ELR (cell line): ENCODE measurements around the gene IMPDH2.
A peak's percentile ranks its signal among the peaks of the same experiment; 100 is the strongest.

Source experiments
- DNase-seq: peaks from one replicate; pipeline ENCODE4 v3.0.0-alpha.2; 2015; ENCODE audit warnings: low read depth

IMPDH2 gene

DNA sequence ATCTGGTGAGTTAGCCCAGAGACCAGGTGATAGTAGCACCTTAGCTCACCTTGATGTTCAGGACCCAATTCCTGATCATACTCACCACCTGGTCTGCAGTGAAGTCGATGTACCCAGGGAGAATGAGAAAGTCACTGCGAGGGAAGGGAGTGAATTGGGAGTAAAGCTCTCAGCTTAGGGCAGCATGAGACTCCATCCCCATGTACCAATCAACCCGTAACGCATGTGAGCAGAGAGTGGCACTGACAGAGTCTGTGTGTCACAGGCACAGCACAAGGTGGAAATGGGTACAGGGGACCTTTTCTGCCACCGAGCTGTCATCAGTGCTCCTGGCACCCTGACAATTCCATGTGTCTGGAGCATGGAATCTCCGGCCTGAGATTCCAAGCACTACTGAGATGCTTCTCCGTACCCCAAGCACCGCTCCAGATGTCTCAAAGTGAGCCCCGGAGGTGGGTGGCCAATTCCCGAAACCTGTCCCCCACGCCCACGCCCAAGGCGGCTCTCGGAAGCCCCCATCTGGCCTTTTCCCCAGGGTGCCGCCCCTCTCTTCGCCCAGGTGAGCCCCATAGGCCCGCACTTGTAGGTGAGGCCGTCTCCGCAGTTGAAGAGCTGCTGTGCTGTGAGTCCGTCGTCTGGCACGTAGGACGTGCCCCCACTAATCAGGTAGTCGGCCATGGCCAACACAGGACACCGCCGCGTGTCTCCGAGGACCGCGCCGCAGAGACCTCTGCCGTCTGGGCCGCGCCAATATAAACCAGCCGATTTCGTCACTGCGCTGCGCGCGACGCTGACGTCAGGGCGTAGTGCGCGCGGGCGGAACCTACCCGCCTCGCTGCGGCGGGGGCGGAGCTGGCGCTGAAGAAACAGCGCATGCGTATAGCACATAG is at the start of gene IMPDH2:
IMPDH2 (minus strand) TSS at position 726 of the 890 bp plus-strand sequence; CDS start at position 678, 48 bp downstream.
- peak; percentile 93 for DNase-seq

DNA sequence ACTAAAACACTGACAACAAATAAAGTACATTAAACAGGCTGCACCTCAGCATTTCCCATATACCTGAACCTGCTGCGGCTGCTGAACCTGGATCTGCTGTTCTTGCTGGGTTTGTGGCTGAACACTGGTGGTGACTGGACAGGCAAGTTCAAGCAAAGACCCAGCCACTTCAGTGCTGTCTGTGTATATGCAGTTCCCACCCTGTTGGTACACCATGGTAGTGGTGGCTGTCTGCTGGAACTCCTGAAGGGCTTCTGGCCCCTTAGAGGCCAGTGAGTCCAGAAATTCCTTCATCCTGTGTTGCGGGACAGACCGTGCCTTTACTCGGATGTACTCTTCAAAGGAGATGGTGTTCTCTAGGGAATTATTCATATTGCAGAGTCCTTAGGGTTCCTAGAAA is 47.4 kb upstream of the IMPDH2 start:
- no peak for DNase-seq

DNA sequence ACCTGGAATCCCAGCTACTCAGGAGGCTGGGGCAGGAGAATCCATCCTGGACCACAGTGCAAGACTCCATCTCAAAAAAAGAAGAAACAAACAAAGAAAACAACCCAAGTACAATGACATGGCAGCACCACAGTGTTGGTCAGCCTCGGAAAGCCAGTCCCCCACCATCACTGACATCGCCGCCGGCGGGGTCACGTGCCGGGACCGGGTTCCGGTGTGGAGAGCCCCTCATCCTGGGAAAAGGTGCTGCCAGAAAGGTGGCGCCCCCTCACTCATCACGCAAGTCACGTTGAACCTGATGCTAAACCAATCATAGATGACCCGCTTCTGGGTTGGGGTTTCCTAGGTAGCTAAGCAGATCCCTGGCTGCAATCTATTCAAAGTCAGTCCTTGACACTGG is 46.9 kb upstream of the IMPDH2 start:
- DNase-seq = no peak

DNA sequence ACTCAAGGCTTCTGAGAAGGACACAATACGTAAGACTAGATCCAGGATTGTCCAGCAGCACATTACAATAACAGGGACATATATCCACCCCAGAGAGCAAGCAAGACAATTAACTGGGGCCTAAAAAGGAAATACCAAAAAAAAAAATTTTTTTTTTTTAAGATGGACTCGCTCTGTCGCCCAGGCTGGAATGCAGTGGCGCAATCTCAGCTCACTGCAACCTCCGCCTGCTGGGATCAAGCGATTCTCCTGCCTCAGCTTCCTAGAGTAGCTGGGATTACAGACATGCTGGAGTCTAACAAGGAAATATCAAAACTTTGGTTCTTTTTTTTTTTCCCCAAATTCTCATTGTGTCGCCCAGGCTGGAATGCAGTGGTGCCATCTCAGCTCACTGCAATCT is 28.8 kb upstream of the IMPDH2 start:
- DNase-seq = no peak

DNA sequence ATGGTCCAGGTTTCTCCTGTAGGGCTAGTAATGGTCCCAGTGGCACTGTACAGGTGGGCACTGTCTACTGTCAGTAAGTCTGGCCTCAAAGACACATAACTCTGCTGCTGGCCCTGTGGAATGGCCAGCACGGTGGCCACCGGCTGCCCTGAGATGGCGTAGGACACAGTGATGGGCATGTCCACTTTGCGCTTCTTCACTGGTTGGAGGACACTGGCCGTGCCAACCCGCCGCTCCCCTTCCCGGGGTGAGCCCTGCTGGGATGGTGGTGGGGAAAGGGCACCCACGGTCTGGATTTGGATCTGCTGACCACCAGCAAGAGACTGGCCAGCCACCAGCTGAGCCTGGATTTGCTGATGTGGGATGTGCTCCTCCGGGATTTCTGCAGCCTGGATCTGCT is 28.1 kb upstream of the IMPDH2 start:
- DNase-seq = no peak

DNA sequence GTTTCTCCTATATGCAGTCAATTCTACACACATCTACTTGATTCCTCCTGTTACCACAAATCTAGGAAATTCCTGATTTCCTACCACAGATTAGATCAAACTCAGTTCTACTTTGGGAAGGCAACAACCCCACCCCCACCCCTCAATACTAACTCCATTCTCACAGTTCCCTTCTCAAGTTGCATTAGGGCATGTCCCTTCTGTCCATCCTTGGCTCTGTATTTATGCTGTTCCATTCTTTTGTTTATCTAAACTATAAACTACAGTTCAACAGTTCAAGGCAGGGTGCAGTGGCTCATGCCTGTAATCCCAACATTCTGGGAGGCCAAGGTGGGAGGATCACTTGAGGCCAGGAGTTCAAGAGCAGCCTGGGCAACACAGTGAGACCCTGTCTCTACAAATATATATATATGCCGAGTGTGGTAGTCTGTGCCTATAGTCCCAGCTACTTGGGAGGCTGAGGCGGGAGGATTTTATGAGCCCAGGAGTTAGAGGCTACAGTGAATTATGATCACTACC is 25.2 kb upstream of the IMPDH2 start:
- no peak for DNase-seq

DNA sequence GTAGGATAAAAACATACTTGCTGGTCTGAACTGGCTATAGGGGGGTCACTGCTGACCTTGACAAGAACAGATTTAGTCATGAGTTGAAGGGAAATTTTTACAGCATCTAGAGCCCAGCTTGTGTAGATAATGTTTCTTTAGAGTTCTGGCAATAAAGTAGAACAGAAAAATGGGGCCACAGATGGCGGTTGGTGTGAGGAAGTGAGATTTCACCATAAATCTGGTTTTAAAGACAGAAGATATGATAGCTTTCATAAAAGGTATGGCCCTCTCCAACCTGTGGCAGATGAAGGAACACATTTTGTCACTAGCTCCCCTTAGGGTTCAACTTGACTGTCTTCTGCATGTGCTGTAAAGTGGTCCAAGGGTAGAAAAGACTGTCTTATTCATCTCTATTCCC is 24.3 kb upstream of the IMPDH2 start:
- DNase-seq = no peak

DNA sequence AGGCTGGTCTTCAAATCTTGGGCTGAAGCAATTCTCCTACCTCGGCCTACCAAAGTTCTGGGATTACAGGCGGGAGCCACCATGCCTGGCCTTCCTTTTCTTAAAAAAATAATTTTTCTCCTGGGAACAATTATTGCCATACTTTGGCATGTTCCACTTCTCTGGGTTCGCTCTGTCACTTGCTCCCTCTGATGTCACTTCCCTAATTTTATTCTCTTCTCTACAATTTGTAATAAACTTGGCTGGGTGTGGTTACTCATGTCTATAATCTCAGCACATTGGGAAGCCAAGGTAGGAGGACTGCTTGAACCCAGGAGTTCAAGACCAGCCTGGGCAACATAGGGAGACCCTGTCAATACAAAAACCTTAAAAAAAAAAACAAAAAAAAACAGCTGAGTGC is 6.1 kb upstream of the IMPDH2 start:
- no peak for DNase-seq

DNA sequence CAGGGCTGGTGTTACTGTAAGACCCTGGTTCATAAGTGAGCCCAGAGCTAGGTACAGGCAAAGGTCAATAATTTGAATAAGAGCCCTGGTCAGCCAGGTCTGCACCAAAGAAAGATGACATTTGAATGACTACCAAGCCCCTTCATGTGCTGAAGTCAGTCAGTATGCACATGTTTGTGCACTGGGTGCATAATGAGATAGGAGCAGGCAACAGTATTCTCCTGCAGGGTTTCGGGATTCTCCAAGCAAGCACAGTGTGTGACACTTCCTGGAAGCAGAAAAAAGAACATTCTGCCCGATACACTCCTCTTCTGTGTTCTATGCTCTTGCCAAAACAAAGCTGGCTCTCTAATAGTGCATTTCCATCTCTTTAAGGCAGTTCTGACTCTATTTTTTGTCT is 5.5 kb upstream of the IMPDH2 start:
- no peak for DNase-seq

DNA sequence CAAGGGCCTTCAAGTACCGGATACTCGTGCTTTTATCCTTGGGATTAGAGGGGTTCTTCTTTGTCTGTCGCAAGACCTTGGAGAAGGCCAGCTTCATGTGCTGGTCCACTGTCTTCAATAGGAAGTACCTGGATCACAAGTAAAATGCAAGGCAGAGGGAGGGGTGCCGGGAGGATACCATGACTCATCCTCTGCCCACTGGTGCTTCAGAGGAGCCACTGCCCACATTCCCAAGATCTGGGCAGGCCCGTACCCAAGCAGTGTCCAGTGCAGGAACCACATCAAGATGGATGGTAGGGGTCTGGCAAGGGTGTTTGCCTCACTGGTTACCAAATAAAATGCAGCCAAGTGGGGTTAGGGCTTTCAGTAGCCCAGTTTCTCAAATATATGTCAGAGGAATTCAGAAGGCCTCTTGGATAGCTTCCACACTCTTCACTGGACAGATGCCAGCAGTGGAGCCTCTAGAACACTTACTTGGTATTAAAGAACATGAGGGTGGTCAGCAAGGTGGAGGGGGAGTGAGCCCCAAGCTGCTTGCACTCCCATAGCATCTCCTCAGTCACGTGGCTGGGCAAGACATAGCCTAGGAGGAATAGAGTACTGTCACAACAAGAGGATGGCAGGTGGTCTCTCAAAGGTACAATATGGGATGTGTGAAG is 3.6 kb upstream of the IMPDH2 start:
- peak; percentile 28 for DNase-seq

DNA sequence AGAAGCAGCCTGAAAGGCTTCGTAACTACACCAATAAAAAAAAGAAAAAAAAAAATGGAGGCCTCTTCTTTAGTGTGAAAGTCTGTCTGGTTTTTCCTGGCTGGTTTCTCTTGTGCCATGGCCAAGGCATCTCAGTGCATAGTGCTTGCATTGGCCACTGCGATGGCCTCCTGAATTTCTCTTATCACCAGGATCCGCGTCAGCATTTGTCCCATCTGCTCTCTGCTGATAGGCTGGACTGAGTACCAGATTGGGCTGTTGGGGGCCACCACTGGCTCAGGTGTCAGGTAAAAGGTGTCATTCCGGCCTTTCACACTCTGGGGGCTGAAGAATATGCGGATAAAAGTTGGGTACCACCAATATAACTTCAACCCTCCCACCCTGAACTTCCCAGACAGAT is 1.1 kb upstream of the IMPDH2 start:
- no peak for DNase-seq

DNA sequence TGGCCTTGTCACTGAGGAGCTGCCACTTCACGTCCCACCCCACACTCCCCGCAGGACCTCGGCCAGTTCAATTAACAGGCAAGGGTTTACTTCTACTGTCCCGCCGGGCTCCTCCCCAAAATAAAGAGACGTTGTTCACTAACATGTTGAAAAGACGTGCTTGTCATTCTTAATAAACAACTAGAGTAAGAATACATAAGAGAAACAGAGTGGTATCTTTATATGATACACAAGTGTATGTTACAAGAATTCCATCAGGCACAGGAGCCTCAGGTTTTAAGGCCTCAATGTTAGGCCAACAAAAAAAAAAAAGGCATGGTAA is 326 bp upstream of the IMPDH2 start:
- no peak for DNase-seq

DNA sequence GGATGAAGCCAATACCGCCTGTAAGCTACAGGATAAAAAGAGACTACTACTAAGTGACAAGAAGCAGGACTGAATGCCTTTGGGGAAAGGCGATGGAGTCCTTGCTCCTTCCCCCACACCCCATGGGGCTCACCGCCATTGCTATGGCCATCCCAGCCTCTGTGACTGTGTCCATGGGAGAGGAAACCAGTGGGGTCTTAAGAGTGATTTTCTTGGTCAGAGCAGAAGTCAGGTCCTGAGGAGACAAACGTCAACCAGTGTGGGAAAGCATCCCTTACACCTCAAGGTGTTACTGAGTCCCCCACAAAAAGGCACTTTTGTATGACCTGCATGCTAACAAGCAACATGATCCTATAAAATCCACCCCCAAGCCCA is 913 bp downstream of the IMPDH2 start:
- no peak for DNase-seq

DNA sequence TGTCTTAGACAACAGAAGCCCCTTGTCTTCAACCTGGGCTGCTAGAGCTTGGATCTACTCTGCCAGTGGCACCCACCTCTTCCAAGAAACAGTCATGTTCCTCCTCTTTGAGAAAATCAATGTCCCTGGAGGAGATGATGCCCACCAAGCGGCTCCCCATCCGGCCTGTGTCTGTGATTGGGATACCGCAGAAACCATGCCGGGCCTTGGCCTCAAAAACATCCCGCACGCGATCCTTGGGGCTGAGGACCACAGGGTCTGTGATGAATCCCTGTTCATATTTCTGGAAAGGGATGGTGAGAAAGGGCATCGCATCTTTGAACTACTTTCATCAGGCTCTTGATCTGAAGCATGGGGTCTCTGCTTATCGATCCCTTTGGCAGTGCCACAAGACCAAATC is 1.6 kb downstream of the IMPDH2 start:
- DNase-seq = no peak

DNA sequence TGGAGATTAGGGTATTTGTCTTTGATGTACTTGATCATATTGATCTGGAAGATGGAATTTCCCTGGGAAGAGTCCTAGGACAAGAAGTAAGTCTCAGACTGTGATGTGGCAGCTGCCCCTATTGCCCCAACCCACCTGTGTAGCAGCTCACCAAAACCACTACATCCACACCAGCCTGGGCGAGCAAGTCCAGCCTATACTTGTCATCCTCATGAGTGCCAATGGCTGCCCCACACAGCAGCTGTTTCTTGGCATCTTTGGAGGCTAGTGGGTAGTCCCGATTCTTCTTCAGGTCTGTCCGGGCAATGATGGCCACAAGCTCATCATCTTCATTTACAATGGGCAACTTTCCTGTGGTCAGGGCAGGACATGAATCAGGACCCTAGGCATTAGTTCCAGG is 2.7 kb downstream of the IMPDH2 start:
- no peak for DNase-seq

DNA sequence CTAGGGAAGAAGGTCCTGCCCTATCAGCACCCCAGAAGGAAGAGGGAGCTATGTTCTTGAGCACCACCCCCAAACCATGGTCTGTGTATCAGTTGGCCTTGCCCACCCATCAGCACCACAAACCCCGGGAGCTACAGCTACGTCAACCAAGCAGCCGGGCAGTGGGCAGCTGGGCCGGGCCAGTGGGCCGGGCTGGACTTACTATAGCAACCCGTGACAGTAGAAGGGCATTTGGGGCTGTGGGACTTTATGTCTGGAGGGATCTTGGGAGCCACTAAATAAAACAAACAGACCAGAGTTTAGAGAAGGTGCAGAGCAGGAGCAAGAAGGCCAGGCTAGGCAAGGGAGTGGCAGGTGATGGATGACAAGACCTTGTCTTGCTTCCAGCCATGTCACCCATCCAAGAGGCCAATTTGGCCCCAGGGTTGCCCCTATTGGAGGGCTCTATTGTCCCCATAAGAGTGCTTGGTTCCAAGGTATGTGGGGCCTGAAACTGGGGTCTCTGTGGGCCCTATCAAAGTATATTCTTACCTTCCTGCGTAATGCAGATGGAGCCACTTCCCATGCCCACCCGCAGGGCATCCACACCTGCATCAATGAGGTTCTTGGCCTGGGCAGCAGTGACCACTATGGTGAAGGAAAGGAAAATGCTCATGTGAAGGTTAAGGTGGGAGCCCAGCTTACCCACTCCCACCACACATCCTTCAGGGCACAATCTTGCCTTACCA is 3.2 kb downstream of the IMPDH2 start:
- DNase-seq = no peak

DNA sequence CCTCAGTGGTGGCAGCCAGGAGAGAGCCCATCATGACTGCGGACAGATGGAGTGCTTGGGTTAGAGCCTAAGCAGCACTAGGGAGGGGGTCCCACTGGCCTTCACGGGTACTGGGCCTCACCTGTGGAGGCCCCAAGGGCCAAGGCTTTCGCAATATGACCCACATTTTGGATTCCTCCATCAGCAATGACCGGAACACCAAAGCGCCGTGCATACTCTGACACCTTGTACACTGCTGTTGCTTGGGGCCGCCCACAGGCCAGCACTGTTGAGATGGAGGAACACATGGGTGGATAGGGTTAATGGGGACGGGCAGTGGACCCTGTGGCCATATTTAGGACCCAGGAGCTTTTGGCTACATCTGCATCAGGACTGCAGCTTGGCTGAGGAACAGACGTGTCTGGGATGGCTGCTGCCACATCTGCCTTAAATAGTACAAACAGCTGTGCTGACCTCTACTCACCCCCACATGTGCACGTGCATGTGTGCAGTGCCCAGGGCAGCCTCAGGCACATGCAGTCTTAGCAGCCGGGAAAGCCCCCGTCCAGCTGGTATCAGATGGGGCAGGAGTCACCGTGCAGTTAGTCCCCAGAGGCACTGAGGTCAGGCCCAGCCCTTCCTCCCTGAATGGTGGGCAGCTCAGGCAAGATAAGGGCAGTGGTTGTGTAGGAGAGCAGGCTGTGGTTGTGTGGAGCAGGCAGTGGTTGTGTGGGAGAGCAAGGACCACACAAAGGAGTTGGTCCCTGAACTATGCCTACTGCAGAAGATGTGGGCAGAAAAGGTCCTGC is 4.0 kb downstream of the IMPDH2 start:
- no peak for DNase-seq

DNA sequence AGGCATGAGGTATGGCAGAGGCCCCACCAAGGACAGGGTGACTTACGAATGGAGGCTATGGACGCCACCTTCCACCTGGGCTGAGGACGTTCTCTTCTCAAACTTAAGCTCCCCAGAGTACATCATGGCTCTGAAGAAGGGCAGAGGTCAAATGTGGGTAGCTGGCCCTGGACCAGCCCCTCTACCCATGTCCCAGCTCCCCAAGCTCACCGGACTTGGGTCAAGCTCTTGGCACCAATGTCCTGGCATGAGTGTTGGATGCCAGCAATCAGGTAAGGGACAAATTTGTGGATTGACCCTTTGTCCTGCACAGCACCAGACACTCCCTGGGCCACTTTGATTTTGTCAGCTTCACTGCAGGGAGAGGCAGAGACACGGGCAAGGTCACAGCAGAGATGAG is 4.7 kb downstream of the IMPDH2 start:
- DNase-seq = no peak

DNA sequence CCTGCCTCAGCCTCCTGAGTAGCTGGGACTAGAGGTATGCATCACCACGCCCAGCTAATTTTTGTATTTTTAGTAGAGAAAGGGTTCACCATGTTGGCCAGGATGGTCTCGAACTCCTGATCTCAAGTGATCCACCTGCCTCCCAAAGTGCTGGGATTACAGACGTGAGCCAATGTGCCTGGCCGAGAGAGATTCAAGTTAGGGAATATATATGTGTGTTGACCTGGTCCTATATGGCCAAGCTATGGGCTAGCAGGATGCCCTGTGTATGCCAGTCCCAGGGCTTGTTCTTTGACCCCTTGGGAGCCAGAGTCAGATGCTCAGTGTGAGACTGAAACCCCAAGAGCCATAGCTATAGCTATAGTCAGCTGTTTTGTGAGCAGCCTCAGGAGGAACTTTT is 5.4 kb downstream of the IMPDH2 start:
- DNase-seq = no peak

DNA sequence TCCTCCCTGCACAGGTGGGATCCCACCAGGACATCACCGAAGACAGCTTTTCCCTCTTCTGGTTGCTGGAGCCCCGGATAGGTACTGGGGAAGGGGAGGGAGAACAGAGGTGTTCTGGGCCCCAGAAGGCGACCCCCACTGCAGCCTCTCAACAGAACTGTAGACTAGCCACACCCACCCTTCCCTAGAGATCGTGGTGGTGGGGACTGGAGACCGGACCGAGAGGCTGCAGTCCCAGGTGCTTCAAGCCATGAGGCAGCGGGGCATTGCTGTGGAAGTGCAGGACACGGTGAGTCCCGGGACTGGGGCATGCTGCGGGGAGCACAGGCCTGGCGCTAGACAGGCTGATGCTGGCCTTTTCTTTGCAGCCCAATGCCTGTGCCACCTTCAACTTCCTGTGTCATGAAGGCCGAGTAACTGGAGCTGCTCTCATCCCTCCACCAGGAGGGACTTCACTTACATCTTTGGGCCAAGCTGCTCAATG is 6.5 kb downstream of the IMPDH2 start:
- DNase-seq = peak; percentile 60

DNA sequence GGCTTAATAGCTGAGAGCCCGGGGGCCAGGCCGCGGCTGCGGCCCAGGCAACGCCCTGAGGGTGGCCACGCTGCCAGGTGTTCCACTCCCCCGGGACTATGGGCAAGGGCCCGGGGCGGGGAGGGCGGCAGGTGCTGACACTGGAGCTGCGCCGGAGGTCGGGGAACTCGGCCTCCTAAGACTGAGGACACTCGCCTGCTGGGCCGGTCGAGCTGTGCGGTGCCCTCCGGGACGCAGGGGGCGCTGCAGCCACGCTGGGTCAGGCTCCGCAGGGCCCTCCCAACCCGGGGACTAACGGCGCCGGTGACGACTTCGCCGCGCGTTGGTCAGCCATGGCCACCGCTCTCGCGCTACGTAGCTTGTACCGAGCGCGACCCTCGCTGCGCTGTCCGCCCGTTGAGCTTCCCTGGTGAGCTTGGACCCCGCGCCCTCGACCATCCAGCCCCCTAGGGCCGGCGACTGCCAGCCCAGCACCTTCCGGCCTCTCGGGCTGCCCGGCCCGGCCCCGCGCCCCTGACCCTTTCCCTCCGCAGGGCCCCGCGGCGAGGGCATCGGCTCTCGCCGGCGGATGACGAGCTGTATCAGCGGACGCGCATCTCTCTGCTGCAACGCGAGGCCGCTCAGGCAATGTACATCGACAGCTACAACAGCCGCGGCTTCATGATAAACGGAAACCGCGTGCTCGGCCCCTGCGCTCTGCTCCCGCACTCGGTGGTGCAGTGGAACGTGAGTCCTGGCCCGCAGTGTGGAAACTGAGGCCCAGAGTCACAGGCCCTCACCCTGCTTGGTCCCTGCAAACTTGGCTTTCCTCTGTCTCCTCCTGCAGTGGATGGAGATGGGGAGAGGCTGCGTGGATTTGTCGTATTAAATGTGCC is 7.1 kb downstream of the IMPDH2 start, which contains the start of gene NDUFAF3:
NDUFAF3 (plus strand) TSS at position 309 of the 875 bp plus-strand sequence; CDS start at position 333, 24 bp downstream.
- peak; percentile 92 for DNase-seq
